HCT116 (cell line): ENCODE measurements around the gene CTLA4. TPM values are rescaled to one million over a fixed set of nuclear protein-coding genes. Genes with fewer than 3 reads are reported as not detected.

ENCODE experiments used
- ATAC-seq: fragments of 200-7000 bp; cut with Tn5 transposase; 2 replicates; pipeline ENCODE4 v1.9.1; 2020; ENCODE audit warnings: mild to moderate bottlenecking, moderate library complexity
- BruUV-seq: library from RNA; stranded (reverse); fragments of 400-500 nt; replicated peaks from 2 replicates; lab custom pipeline; 2021; lab: Mats Ljungman, UMichigan
- CTCF ChIA-PET: fragments of 300-600 bp; sonication (Branson Sonifier 250); formaldehyde crosslinking; loops from one replicate; lab custom pipeline; 2021; ENCODE audit warnings: antibody characterized with exemption; lab: Charles Lee
- POLR2A ChIA-PET: fragments of 300-600, 350-600 bp; sonication (Branson Sonifier 250); formaldehyde crosslinking; loops from one replicate; lab custom pipeline; 2021; ENCODE audit warnings: antibody characterized with exemption; lab: Charles Lee
- RAD21 ChIA-PET, 2 experiments: fragments of 300-600 bp; sonication (Branson Sonifier 250); formaldehyde crosslinking; loops; one replicate each; lab custom pipeline; 2023; ENCODE audit warnings: low total read pairs in 2 of 2; ENCODE audit not compliant: uncharacterized antibody in 2 of 2, unreplicated experiment in 2 of 2, low non-redundant PET in 1 of 2; lab: Charles Lee
- DNase-seq: peaks from one replicate; pipeline ENCODE4 v3.0.0-alpha.2; 2010; ENCODE audit warnings: low read depth, low spot score
- H2AFZ ChIP-seq: fragments of 200-600 bp; shearing (Covaris generic), sonication (generic); 2 replicates; pipeline ENCODE4 v1.6.1; 2017; ENCODE audit warnings: low read depth, mixed run types, mixed read lengths, antibody characterized with exemption, low read length; ENCODE audit not compliant: poor library complexity, severe bottlenecking
- H3K27ac ChIP-seq: 2 replicates; pipeline ENCODE4 v1.5.1; 2012; ENCODE audit warnings: low read depth, low read length
- H3K27me3 ChIP-seq: fragments of 200-600 bp; sonication (generic); 2 replicates; pipeline ENCODE4 v1.6.1; 2016; ENCODE audit warnings: mixed run types, low read length, mixed read lengths; ENCODE audit not compliant: insufficient read depth
- H3K36me3 ChIP-seq, 2 experiments: fragments of 200-500 bp in 1 of 2; fragments of 200-600 bp in 1 of 2; sonication (Bioruptor generic) in 1 of 2; sonication (generic) in 1 of 2; 2 replicates each; pipeline versions ENCODE4 v1.5.1 to v1.6.1; 2014 to 2016; ENCODE audit warnings: low read length in 2 of 2, inconsistent platforms in 1 of 2, mixed read lengths in 1 of 2, mixed run types in 1 of 2; ENCODE audit not compliant: insufficient read depth in 2 of 2, control insufficient read depth in 1 of 2
- H3K4me1 ChIP-seq, 2 experiments: fragments of 200-600 bp in 1 of 2; sonication (generic) in 1 of 2; 2 replicates each; pipeline versions ENCODE4 v1.5.1 to v1.6.1; 2012 to 2017; ENCODE audit warnings: low read length in 2 of 2, inconsistent platforms in 1 of 2, mild to moderate bottlenecking in 1 of 2, mixed read lengths in 1 of 2, mixed run types in 1 of 2, moderate library complexity in 1 of 2; ENCODE audit not compliant: insufficient read depth in 2 of 2, control insufficient read depth in 1 of 2
- H3K4me2 ChIP-seq: fragments of 200-600 bp; sonication (generic); 2 replicates; pipeline ENCODE4 v1.6.1; 2017; ENCODE audit warnings: mixed run types, low read length, mixed read lengths
- H3K4me3 ChIP-seq, 2 experiments: fragments of 200-600 bp in 1 of 2; sonication (generic) in 1 of 2; replicated peaks in 1 of 2; 2 replicates each; pipeline ENCODE4 v1.5.1; 2011 to 2016; ENCODE audit warnings: low read length in 2 of 2, control low read depth in 1 of 2, low read depth in 1 of 2, mild to moderate bottlenecking in 1 of 2, mixed read lengths in 1 of 2, mixed run types in 1 of 2
- H3K79me2 ChIP-seq: fragments of 200-600 bp; sonication (generic); 2 replicates; pipeline ENCODE4 v1.6.1; 2017; ENCODE audit warnings: mild to moderate bottlenecking, mixed run types, low read length, moderate library complexity, mixed read lengths; ENCODE audit not compliant: insufficient read depth
- H3K9ac ChIP-seq: fragments of 200-600 bp; sonication (generic); 2 replicates; pipeline ENCODE4 v1.6.1; 2016; ENCODE audit warnings: low read length, mixed read lengths
- H3K9me2 ChIP-seq: fragments of 200-600 bp; sonication (generic), shearing (Covaris generic); 2 replicates; pipeline ENCODE4 v1.6.1; 2017; ENCODE audit warnings: mixed run types, mild to moderate bottlenecking, moderate library complexity; ENCODE audit not compliant: insufficient read depth
- H3K9me3 ChIP-seq, 2 experiments: fragments of 200-500 bp in 1 of 2; fragments of 200-600 bp in 1 of 2; sonication (Bioruptor generic) in 1 of 2; sonication (generic) in 1 of 2; 2 replicates each; pipeline ENCODE4 v1.6.1; 2014 to 2017; ENCODE audit warnings: low read length in 2 of 2, mixed read lengths in 2 of 2, inconsistent platforms in 1 of 2, low read depth in 1 of 2, mild to moderate bottlenecking in 1 of 2, mixed run types in 1 of 2, moderate library complexity in 1 of 2; ENCODE audit not compliant: control insufficient read depth in 1 of 2, insufficient read depth in 1 of 2
- H4K20me1 ChIP-seq: fragments of 200-600 bp; sonication (generic), shearing (Covaris generic); 2 replicates; pipeline ENCODE4 v1.6.1; 2017; ENCODE audit warnings: mixed run types, mild to moderate bottlenecking, moderate library complexity; ENCODE audit not compliant: insufficient read depth
- ATF3 ChIP-seq: IDR thresholded peaks from 2 replicates; pipeline ENCODE4 v1.6.1; 2012
- CBX3 ChIP-seq: IDR thresholded peaks from 2 replicates; pipeline ENCODE4 v1.6.1; 2012; ENCODE audit warnings: low read depth
- CEBPB ChIP-seq: IDR thresholded peaks from 2 replicates; pipeline ENCODE4 v1.6.1; 2012; ENCODE audit warnings: low read depth
- EGR1 ChIP-seq: IDR thresholded peaks from 2 replicates; pipeline ENCODE4 v1.6.1; 2012; ENCODE audit warnings: low read depth
- ELF1 ChIP-seq: IDR thresholded peaks from 2 replicates; pipeline ENCODE4 v1.6.1; 2012; ENCODE audit warnings: low read depth, borderline replicate concordance
- EZH2phosphoT487 ChIP-seq: fragments of 200-600 bp; IDR thresholded peaks from 2 replicates; pipeline ENCODE4 v1.6.1; 2018; ENCODE audit warnings: antibody characterized with exemption, borderline replicate concordance
- FOSL1 ChIP-seq: IDR thresholded peaks from 2 replicates; pipeline ENCODE4 v1.6.1; 2012; ENCODE audit warnings: low read depth
- MAX ChIP-seq: IDR thresholded peaks from 2 replicates; pipeline ENCODE4 v1.6.1; 2012
- REST ChIP-seq: IDR thresholded peaks from 2 replicates; pipeline ENCODE4 v1.6.1; 2012; ENCODE audit warnings: low read depth
- SRF ChIP-seq: IDR thresholded peaks from 2 replicates; pipeline ENCODE4 v1.6.1; 2012; ENCODE audit warnings: low read depth
- TCF7L2 ChIP-seq: IDR thresholded peaks from 2 replicates; pipeline ENCODE4 v1.7.0; 2011; ENCODE audit warnings: borderline replicate concordance, inconsistent platforms; ENCODE audit not compliant: insufficient read depth, insufficient read length; ENCODE audit errors: extremely low read depth
- ZNF274 ChIP-seq: fragments of 200-500 bp; sonication (Bioruptor generic); IDR thresholded peaks from 2 replicates; pipeline ENCODE4 v1.6.1; 2014; ENCODE audit warnings: mild to moderate bottlenecking, low read depth, low read length, inconsistent platforms
- intact Hi-C: fragments of 100-400 bp; cut with micrococcal nuclease; formaldehyde crosslinking; loops from 2 replicates; pipeline ENCODE4 v1.10.0; 2022
- total RNA-seq: library from RNA; stranded (reverse); gene quantifications from one replicate; pipeline ENCODE4 v1.2.1, GENCODE V29; 2021; ENCODE audit not compliant: unreplicated experiment

The CTLA4 gene
- total RNA-seq, 1 experiment from 2014 or later, result 0.37 TPM

GRCh38 chr2:203846490-203847105 is 21.0 kb upstream of the CTLA4 start (continued):
- TF ChIP-seq REST (no peak), ZNF274 (no peak), MAX (no peak)

- TF ChIP-seq ATF3, result no peak
- no peak for TF ChIP-seq SRF
- no peak for TF ChIP-seq CEBPB
- TF ChIP-seq EZH2phosphoT487, result no peak
- TF ChIP-seq CBX3, result no peak
- no peak for TF ChIP-seq REST
- TF ChIP-seq ELF1, result no peak
- TF ChIP-seq TCF7L2, result no peak
- no peak for TF ChIP-seq FOSL1
- no peak for TF ChIP-seq EGR1
- no peaks in the 10 kb centered on the region for H3K4me1 ChIP-seq
- H3K9me2 ChIP-seq, result no peaks in the 10 kb centered on the region; the same call in 1 of the 2 replicates
- H3K27ac ChIP-seq, result no peak overlapping the region
- BruUV-seq, result no TSS peak
- ChIA-PET RAD21 (no interaction called here), POLR2A (no interaction called here), CTCF (no interaction called here)
- DNase-seq (no peak), ATAC-seq (no peak)
- no peak overlapping the region for H3K4me2 ChIP-seq
- no peaks in the 10 kb centered on the region for H3K79me2 ChIP-seq
- H4K20me1 ChIP-seq, result no peaks in the 10 kb centered on the region
- H3K27me3 ChIP-seq, result no peaks in the 10 kb centered on the region
- H3K9ac ChIP-seq, result no peak overlapping the region
- H2AFZ ChIP-seq, result no peak overlapping the region
- no peaks in the 10 kb centered on the region for H3K9me3 ChIP-seq
- no peak overlapping the region for H3K4me3 ChIP-seq
- intact Hi-C loops, result no loop called here
- no peaks in the 10 kb centered on the region for H3K36me3 ChIP-seq
Observed at GRCh38 chr2:203849010-203849409, 18.6 kb upstream of the CTLA4 start.
